GM18909 (cell line): Measurements from ENCODE around the gene RAP1GAP.

Experiments
- ATAC-seq: cut with Tn5 transposase; IDR thresholded peaks from one replicate; pipeline ENCODE4 v1.9.1; 2021; ENCODE audit warnings: mild to moderate bottlenecking; ENCODE audit not compliant: unreplicated experiment, poor library complexity

Gene RAP1GAP

DNA sequence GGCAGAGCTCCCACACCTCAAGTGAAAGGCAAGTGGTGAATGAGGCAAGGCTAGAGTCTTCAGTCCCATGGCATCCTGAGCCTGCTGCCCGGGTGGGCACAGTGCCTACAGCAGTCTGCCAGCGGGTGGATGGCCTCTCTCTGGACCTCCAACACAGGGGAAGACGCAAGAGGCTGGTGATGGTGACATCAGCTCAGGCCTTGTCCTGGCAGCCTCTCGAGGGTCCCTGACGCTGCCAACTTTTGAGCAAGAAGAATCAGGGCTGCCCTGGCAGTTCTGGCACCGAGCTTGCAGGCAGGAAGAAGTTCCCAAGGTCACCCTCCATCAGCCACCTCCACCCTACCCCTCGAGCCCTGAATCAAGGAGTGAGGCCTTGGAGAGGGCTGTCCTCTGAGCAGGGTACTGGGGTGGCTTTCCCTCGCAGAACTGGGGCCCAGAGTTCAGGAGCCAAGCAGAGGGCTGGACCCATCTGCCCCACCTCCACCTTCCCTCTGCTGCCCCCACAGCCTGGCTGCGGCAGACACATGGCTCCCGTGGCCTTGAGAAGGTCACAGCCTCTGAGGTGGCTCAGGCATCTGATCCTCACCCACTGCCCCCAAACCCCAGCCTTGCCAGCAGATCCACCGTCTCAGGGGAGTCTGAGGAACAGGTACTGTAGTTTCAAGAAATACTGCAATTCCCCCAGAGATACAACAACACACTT lies 5.8 kb downstream of the RAP1GAP start:
- no peak for ATAC-seq

DNA sequence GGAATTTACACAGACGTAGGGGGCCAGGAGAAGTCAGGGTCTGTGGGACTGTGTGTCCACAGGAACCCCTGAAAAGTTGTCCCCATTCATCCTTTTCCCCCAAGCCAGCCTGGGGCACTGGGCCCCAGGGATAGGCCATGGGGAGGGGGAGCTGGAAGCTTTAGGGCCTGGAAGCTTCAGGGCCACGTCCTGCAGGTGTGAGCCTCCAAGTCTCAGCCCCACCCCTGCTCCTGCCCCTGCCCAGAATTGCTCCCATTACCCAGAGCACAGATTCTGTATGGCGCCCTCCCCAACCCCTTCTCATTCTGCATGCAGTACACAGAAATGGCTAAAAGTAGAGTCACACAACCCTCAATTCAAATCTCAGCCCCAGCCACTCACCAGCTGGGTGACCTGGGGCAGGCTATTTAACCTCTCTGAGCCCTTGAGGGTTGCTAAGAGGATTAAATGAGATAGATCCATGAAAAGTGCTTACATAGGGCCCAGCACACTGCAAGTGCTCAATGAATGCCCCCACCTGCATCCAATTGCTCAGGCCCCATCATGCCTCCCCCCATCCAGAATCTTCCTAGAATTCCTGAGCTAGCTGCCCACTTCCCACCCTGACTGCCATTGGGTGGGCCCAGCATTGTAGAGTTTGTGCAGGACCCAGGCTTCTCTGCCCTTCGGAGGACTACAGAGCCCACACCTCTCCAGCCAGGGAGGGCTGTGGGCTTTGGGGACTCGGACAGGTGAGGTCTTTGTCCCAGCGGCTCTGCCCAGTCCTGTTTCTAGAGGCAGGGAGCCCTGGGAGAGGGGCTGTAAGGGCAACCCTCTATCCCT lies 6.5 kb downstream of the RAP1GAP start:
- no peak for ATAC-seq

DNA sequence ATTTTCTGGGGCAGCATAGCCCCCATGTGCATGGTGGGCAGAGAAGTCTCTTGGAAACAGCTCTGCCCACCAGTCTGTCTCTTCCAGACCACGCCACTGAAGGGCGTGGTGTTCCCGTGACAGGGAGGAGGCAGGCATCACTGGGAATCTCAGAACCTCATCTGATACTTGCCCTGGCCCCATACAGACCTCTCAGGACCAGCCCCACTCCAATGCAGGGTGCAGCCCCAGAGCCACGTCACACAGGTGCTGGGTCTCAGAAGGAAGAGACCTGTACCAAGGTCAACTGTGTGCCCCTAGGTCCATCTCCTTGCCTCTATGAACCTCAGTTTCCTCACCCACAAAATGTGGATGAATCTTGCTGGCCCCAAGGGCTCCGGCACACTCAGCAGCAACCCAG lies 7.3 kb downstream of the RAP1GAP start:
- no peak for ATAC-seq

DNA sequence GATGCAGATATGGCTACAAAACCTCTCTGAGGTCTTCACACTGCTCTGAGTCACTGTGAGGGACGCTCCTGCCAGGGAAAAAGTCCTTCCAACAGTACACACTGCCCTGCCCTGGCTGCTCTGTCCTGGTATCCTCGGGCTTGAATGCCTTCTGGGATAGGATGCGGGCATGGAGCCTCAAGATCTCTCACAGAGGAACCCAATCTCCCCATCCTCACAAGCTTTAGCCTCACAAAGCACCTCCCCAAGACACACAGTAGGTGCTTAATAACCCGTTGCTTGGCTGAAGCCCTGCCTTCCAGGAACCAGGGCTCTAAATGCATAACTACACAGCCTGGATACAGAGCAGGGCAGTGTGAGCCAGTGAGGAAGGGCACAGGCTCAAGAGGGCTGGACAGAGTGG lies 9.2 kb downstream of the RAP1GAP start:
- no peak for ATAC-seq

DNA sequence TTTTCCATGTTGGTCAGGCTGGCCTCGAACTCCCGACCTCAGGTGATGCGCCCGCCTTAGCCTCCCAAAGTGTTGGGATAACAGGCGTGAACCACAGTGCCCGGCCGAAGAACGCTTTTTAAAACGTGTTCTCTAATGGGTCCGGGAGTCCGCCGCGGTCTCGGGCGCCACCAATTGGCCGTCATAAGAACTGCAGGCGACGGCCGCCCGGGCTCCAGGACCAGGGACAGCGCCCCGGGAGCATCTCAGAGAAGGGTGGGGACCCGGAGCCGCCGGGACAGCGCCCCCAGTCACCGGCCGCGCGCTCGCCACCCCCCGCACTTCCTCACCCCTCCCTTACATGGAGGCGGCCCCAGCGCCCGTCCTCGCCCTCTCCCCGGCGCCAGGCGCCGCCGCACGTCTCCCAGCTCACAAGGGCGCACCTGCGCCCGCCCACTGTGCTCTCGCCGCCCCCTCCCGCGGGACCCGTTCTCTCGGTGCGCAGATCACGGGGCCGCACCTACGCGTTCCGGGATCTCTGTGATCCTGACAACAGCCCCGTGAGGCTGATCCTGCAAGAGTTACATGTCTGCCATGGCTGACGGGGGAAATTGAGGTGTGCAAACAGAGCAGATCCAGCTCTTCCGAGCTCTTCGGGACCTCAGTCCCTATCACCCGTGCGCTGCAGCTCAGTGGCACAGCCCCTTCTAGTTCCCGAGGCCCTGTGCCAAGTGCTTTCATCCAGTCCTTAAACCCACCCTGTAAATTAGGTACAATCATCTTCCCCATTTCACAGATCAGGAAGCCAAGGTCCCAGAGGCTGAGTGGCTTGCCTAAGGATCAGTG lies 9.8 kb downstream of the RAP1GAP start:
- ATAC-seq: no peak

GRCh38 chr1:21657456-21658190 lies 11.5 kb downstream of the RAP1GAP start:
- ATAC-seq: no peak

DNA sequence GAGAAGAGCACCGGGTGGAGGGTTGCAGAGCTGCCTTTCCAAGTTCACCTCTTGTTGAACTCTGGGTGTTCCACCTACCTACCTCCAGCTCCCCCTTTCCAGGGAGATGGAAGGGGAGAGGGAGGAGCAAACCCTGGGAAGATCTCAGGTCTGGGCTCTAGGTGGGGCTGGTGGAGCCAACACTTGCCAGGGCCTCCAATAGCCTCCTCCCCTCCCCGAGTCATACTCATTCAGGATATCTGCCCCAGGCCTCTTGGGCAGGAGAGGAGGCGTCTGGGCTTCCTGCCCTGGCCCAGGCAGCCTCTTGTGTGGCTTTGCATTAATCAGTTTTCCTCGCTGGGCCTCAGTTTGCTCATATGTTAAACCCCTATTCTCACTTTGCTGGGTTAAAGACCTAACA lies 13.4 kb downstream of the RAP1GAP start:
- no peak for ATAC-seq

- no peak for ATAC-seq
Observed at GRCh38 chr1:21655259-21655658, 13.9 kb downstream of the RAP1GAP start.

- ATAC-seq: no peak
Observed at GRCh38 chr1:21654209-21654608, 14.9 kb downstream of the RAP1GAP start.

GRCh38 chr1:21653744-21654100 lies 15.4 kb downstream of the RAP1GAP start:
- ATAC-seq: no peak

GRCh38 chr1:21652937-21653743 lies 16.0 kb downstream of the RAP1GAP start:
- no peak for ATAC-seq

DNA sequence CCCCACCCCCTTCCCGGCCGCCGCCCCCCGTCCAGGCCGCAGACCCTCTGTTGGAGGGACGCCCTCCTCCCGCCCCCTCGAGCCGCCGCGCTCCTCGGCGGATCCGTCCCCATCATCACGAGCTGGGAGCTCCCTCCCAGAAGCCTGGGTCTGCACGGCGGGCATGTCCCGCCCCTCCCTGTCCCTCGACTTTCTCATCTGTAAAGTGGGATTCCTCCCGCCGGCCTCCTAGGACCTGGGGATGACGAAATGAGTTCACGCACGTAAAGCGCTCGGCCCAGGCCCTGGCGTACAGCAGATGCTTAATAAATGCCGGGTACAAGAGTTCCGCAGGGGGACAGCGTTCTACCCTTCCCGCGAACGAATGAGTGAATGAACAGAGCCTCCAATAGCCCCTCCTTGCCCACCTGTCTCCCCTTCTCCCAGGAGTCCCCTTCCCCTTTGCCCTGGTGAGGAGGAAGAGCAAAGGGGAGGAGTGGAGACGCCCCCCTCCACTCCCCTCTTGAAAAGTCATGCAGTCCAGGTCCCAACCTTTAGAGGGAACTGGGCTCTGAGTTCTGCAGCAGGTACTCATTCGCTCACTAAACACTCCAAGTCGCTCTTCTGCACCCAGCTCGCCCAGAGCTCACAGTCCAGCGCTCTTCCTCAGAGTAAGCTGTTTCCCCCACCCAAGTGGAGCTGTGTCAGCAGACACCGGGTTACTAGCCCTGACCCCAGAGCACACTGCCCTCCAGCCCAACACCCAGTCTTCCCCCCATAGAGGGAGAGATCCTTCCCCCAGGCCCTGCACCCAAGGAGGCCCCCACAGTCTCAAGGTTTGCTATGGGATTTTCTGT lies 16.8 kb downstream of the RAP1GAP start:
- ATAC-seq: no peak

DNA sequence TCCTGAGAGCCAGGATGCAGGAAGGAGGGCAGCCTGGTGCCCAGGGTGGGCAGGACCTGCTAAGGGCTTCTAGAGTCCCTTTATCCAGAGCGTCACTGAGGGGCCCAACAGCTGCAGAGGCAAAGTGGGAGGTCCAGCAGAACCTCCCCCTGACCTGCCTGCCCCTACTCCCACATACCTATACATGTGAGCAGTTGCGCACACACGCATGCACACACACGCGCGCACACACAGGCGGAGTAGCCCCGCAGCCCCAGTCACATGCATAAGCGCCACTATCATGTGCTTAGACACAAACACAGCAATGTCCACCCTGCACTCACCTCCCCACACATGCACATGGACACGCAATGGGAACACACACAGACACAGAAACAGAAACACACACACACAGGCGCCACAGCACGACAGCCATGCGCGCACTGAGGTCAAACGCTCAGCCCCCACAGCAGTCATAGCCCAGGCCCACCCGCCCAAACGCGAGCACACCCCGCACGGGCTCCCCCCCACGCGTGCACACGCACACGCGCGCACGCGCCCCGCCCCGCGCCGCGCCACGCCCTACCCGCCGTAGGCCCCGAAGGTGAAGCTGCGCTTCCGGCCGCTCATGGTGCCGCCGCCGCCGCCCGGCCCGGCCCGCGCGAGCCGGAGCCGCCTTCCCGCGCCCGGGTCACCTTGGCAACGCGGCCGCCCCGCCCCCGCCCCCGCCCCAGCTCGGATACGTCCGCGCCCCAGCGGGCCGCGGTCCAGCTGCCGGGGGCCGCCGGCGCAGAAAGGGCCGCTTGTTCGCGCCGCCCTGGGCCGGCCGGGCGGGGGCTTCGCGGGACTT lies 17.7 kb downstream of the RAP1GAP start:
- no peak for ATAC-seq

GRCh38 chr1:21650400-21650799 lies 18.8 kb downstream of the RAP1GAP start:
- ATAC-seq: no peak

DNA sequence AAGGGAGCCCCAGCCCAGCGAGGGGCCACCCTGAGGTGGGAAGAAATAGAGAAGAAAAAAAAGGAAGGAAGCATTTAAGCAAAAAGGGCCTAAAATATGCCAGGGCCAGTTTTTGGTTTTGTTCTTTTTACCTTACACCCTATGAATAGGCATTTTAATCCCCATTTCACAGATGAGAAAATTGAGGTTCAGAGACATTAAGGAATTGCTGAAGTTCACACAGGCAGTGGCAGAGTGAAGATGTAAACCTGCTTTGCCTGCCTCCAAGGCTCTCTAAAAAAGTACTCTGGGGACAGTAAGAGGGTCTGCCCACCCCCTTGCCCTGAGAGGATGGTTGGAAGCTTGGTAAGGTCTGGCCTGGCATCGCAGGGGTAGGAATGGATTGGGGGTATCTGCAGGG lies 19.8 kb downstream of the RAP1GAP start:
- ATAC-seq: no peak

DNA sequence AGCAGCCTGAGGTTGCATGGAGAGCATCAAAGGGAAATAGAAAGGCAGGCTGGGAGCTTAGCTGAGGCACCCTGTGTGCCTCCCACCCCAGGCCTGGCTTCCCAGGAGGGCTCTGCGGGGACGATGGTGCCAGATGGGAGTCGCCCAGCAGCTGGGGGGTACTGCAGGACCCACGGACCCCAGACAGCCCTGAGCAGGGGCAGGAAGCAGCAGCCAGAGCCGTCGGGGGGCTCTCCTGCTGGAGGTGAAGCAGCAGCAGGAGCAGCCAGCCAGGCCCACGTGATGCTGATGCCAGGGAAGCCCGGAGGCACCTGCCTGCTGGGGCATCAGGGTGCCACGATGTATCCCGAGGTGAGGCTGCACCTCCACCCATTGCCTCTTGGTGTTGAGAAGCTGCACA lies 20.4 kb downstream of the RAP1GAP start:
- ATAC-seq: no peak

GRCh38 chr1:21648352-21648730 lies 20.8 kb downstream of the RAP1GAP start:
- no peak for ATAC-seq
